H1 (cell line): ENCODE results near the gene RAB7B. TPM values are rescaled to one million over a fixed set of nuclear protein-coding genes. Genes with fewer than 3 reads are reported as not detected.

ENCODE experiments used
- CTCF ChIA-PET: fragments of 300-600 bp; sonication (Branson Sonifier 250); formaldehyde crosslinking; loops from one replicate; lab custom pipeline; 2021; ENCODE audit not compliant: partially characterized antibody; lab: Charles Lee
- POLR2A ChIA-PET: fragments of 300-600 bp; sonication (Branson Sonifier 250); formaldehyde crosslinking; loops from one replicate; lab custom pipeline; 2021; ENCODE audit warnings: inconsistent platforms; ENCODE audit not compliant: partially characterized antibody; lab: Charles Lee
- DNase-seq, 2 experiments: peaks; one replicate each; pipeline versions ENCODE4 v3.0.0 to v3.0.0-alpha.2; 2010 to 2022; ENCODE audit warnings: low spot score in 2 of 2, low read depth in 1 of 2, mixed read lengths in 1 of 2
- FAIRE-seq: peaks from 2 replicates; lab custom pipeline; 2011; peaks lifted over from hg19 to GRCh38; lab: Jason Lieb, UNC
- H2AFZ ChIP-seq: 2 replicates; pipeline ENCODE4 v1.8.1; 2012; ENCODE audit warnings: low read length, inconsistent platforms
- H2AK5ac ChIP-seq: 2 replicates; pipeline ENCODE4 v1.6.1; 2013; ENCODE audit warnings: low read depth, low read length
- H2BK120ac ChIP-seq: replicated peaks from 2 replicates; pipeline ENCODE3; 2013; ENCODE audit warnings: low read depth, low read length, inconsistent platforms
- H2BK12ac ChIP-seq: 2 replicates; pipeline ENCODE4 v1.6.1; 2013; ENCODE audit warnings: low read depth, low read length
- H2BK15ac ChIP-seq: 2 replicates; pipeline ENCODE4 v1.6.1; 2013; ENCODE audit warnings: low read length
- H2BK20ac ChIP-seq: 2 replicates; pipeline ENCODE4 v1.6.1; 2013; ENCODE audit warnings: low read length
- H2BK5ac ChIP-seq: 2 replicates; pipeline ENCODE4 v1.6.1; 2013; ENCODE audit warnings: low read depth, low read length
- H3K14ac ChIP-seq: 2 replicates; pipeline ENCODE4 v1.6.1; 2013; ENCODE audit warnings: inconsistent platforms; ENCODE audit not compliant: insufficient read length
- H3K18ac ChIP-seq: 2 replicates; pipeline ENCODE4 v1.6.1; 2013; ENCODE audit warnings: low read length; ENCODE audit errors: extremely low read depth
- H3K23ac ChIP-seq: 2 replicates; pipeline ENCODE4 v1.6.1; 2013; ENCODE audit warnings: inconsistent platforms; ENCODE audit not compliant: insufficient read length
- H3K23me2 ChIP-seq: 2 replicates; pipeline ENCODE4 v1.6.1; 2013; ENCODE audit warnings: low read depth, low read length
- H3K27ac ChIP-seq: 2 replicates; pipeline ENCODE4 v1.6.1; 2011; ENCODE audit warnings: low read depth, low read length, inconsistent platforms
- H3K27me3 ChIP-seq, 4 experiments: replicated peaks in 1 of 4; 1 replicate in 1 of 4; 2 replicates in 3 of 4; pipeline versions ENCODE4 v1.6.1 to v1.8.1; 2011 to 2013; ENCODE audit warnings: low read length in 3 of 4, mild to moderate bottlenecking in 3 of 4, inconsistent platforms in 2 of 4, mixed read lengths in 2 of 4, moderate library complexity in 1 of 4; ENCODE audit not compliant: control insufficient read depth in 3 of 4, insufficient read depth in 3 of 4; ENCODE audit errors: extremely low read depth in 1 of 4
- H3K36me3 ChIP-seq, 4 experiments: 2 replicates each; pipeline versions ENCODE4 v1.6.1 to v1.8.1; 2011 to 2013; ENCODE audit warnings: mild to moderate bottlenecking in 4 of 4, low read length in 3 of 4, moderate library complexity in 2 of 4, control low read depth in 1 of 4, inconsistent platforms in 1 of 4; ENCODE audit not compliant: insufficient read depth in 4 of 4, control insufficient read depth in 2 of 4
- H3K4ac ChIP-seq: replicated peaks from 2 replicates; pipeline ENCODE3; 2013; ENCODE audit warnings: low read length, low read depth, mixed read lengths, inconsistent platforms; ENCODE audit not compliant: insufficient read length
- H3K4me1 ChIP-seq, 4 experiments: replicated peaks in 1 of 4; 1 replicate in 1 of 4; 2 replicates in 3 of 4; pipeline versions ENCODE4 v1.6.1 to v1.8.1; 2011 to 2013; ENCODE audit warnings: low read length in 3 of 4, inconsistent platforms in 2 of 4, mixed read lengths in 1 of 4; ENCODE audit not compliant: insufficient read depth in 4 of 4, control insufficient read depth in 3 of 4
- H3K4me2 ChIP-seq, 2 experiments: 2 replicates each; pipeline versions ENCODE4 v1.6.1 to v1.8.1; 2011 to 2013; ENCODE audit warnings: low read depth in 2 of 2, low read length in 2 of 2, control low read depth in 1 of 2, inconsistent platforms in 1 of 2, mild to moderate bottlenecking in 1 of 2; ENCODE audit not compliant: insufficient read depth in 1 of 2
- H3K4me3 ChIP-seq, 4 experiments: fragments of 200-600, 300-600 bp in 1 of 4; sonication (generic), shearing (Covaris generic), sonication (Bioruptor Twin) in 1 of 4; 2 replicates each; pipeline versions ENCODE4 v1.5.1 to v1.8.1; 2011 to 2016; ENCODE audit warnings: low read length in 4 of 4, low read depth in 3 of 4, control low read depth in 2 of 4, inconsistent platforms in 2 of 4, mild to moderate bottlenecking in 2 of 4, mixed read lengths in 1 of 4, moderate library complexity in 1 of 4; ENCODE audit not compliant: insufficient read depth in 2 of 4; ENCODE audit errors: extremely low read depth in 1 of 4
- H3K56ac ChIP-seq: replicated peaks from 2 replicates; pipeline ENCODE3; 2013; ENCODE audit warnings: low read depth, mild to moderate bottlenecking, mixed read lengths, low read length, inconsistent platforms; ENCODE audit not compliant: insufficient read length
- H3K79me1 ChIP-seq: 2 replicates; pipeline ENCODE4 v1.6.1; 2013; ENCODE audit warnings: low read depth, low read length, control low read depth
- H3K79me2 ChIP-seq, 2 experiments: 2 replicates each; pipeline versions ENCODE4 v1.6.1 to v1.8.1; 2012 to 2013; ENCODE audit warnings: low read length in 2 of 2, mild to moderate bottlenecking in 2 of 2, inconsistent platforms in 1 of 2; ENCODE audit not compliant: insufficient read depth in 2 of 2, control insufficient read depth in 1 of 2
- H3K9ac ChIP-seq, 4 experiments: replicated peaks in 1 of 4; 1 replicate in 1 of 4; 2 replicates in 3 of 4; pipeline versions ENCODE4 v1.6.1 to v1.8.1; 2011 to 2013; ENCODE audit warnings: low read depth in 3 of 4, low read length in 3 of 4, control low read depth in 2 of 4, mild to moderate bottlenecking in 2 of 4, moderate library complexity in 2 of 4, inconsistent platforms in 1 of 4; ENCODE audit errors: extremely low read depth in 1 of 4
- H3K9me3 ChIP-seq, 2 experiments: 2 replicates each; pipeline versions ENCODE4 v1.6.1 to v1.8.1; 2012 to 2013; ENCODE audit warnings: mild to moderate bottlenecking in 2 of 2, moderate library complexity in 2 of 2, control low read depth in 1 of 2, inconsistent platforms in 1 of 2, low read depth in 1 of 2, low read length in 1 of 2, mixed read lengths in 1 of 2; ENCODE audit not compliant: insufficient read depth in 2 of 2
- H4K20me1 ChIP-seq, 2 experiments: replicated peaks in 1 of 2; 2 replicates each; pipeline versions ENCODE3 to v1.8.1; 2011 to 2013; ENCODE audit warnings: inconsistent platforms in 2 of 2, low read length in 2 of 2, mild to moderate bottlenecking in 1 of 2; ENCODE audit not compliant: insufficient read depth in 2 of 2, control insufficient read depth in 1 of 2
- H4K5ac ChIP-seq: 2 replicates; pipeline ENCODE4 v1.6.1; 2013; ENCODE audit warnings: low read length, low read depth, mixed read lengths, inconsistent platforms; ENCODE audit not compliant: insufficient read length
- H4K8ac ChIP-seq: 2 replicates; pipeline ENCODE4 v1.8.0; 2013; ENCODE audit warnings: mild to moderate bottlenecking, moderate library complexity, low read length, inconsistent platforms; ENCODE audit not compliant: insufficient read depth; ENCODE audit errors: extremely low read depth
- H4K91ac ChIP-seq: replicated peaks from 2 replicates; pipeline ENCODE3; 2013; ENCODE audit warnings: low read length, mixed read lengths, inconsistent platforms; ENCODE audit not compliant: insufficient read length
- GABPA ChIP-seq: IDR thresholded peaks from 2 replicates; pipeline ENCODE4 v1.6.1; 2011; ENCODE audit warnings: mild to moderate bottlenecking, low read length, moderate library complexity, borderline replicate concordance; ENCODE audit not compliant: insufficient read depth
- HDAC6 ChIP-seq: IDR thresholded peaks from one replicate; pipeline ENCODE4 v1.7.1; 2012; ENCODE audit warnings: low read depth, mild to moderate bottlenecking, inconsistent platforms, low read length, moderate library complexity
- USF2 ChIP-seq: IDR thresholded peaks from 2 replicates; pipeline ENCODE4 v1.6.1; 2011; ENCODE audit warnings: low read length, improper control_type of control experiment
- WGBS, 2 experiments: shearing (Covaris generic) in 1 of 2; methylation state at CpG; one replicate each; pipeline versions ENCODE4 v1.1.6 to v1.1.7; 2013 to 2015; ENCODE audit warnings: low lambda C conversion rate in 2 of 2, mixed read lengths in 2 of 2, inconsistent platforms in 1 of 2, low coverage in 1 of 2, missing lambda C conversion rate in 1 of 2; ENCODE audit not compliant: insufficient replicate concordance in 2 of 2, insufficient coverage in 1 of 2, insufficient read length in 1 of 2; ENCODE audit errors: extremely low coverage in 1 of 2, missing lambda C conversion rate in 1 of 2; 5-methylcytosine and 5-hydroxymethylcytosine counted together
- polyA plus RNA-seq, 7 experiments: library from polyadenylated mRNA; depleted of rRNA in 3 of 7; stranded (reverse) in 5 of 7; unstranded in 2 of 7; fragments of >200 nt in 5 of 7; fragments of 200-250 nt in 2 of 7; gene quantifications; 1 replicate in 5 of 7; 2 replicates in 1 of 7; 4 replicates in 1 of 7; pipeline versions ENCODE4 v1.2.1 to v1.2.3, GENCODE V29; 2011 to 2013; ENCODE audit warnings: missing spikeins in 2 of 7, mixed read lengths in 2 of 7
- total RNA-seq: library from RNA; stranded (reverse); fragmentation: NEBNext Ultra II Directional; extraction: Animal tissue kit (Norgen Biotek cat#: 25700); gene quantifications from 2 replicates; pipeline ENCODE4 v1.2.1, GENCODE V29; 2021

RAB7B gene
- total and polyA plus RNA-seq, 2 of the 8 experiments (the other 6 are each of a cell fraction or from before 2014, with no cell fraction given) = 0.05 TPM; not detected in 1

- no peak overlapping the region for H3K4me3 ChIP-seq
- no peak overlapping the region for H2AFZ ChIP-seq
- H4K5ac ChIP-seq = no peak overlapping the region
- H3K23me2 ChIP-seq = no peaks in the 10 kb centered on the region; the same call in 1 of the 2 replicates
- H3K36me3 ChIP-seq = no peaks in the 10 kb centered on the region
- CTCF ChIA-PET = interaction anchor here (1.1 to 14.5 kb wide), 10 partner anchors 9 to 138 kb away, joined by 3 to 394 read pairs (median 4); no protein-coding TSS in a partner anchor
- no peak for FAIRE-seq
- no peak overlapping the region for H3K4ac ChIP-seq
- H3K79me1 ChIP-seq = no peaks in the 10 kb centered on the region
- no peak overlapping the region for H3K18ac ChIP-seq
- H4K8ac ChIP-seq = no peak overlapping the region
- no peaks in the 10 kb centered on the region; a peak in 1 of 7 replicates for H3K27me3 ChIP-seq
- H3K9ac ChIP-seq = no peak overlapping the region
- H3K23ac ChIP-seq = no peak overlapping the region
- peaks cover 0 to 9% (median 3%) of the 10 kb centered on the region in 4 experiments; a peak in 2 of 7 replicates for H3K4me1 ChIP-seq
- H3K27ac ChIP-seq = no peak overlapping the region; the same call in 1 of the 2 replicates
- no peak overlapping the region for H2AK5ac ChIP-seq
- no peak overlapping the region for H3K14ac ChIP-seq
- H2BK5ac ChIP-seq = 0 out of 2 replicates have a peak overlapping the region, but pooled peaks have one; percentile 31
- no peaks in the 10 kb centered on the region for H3K9me3 ChIP-seq
- peak overlapping the region; percentile 17 for H4K91ac ChIP-seq
- DNase-seq = no peak
- H3K56ac ChIP-seq = no peak overlapping the region
- WGBS, 2 experiments = 90% methylated on average over 19 of the region's 19 CpGs; no CpG with 5 or more reads in 1 of the 2 experiments
- H4K20me1 ChIP-seq = no peaks in the 10 kb centered on the region
- H3K4me2 ChIP-seq = no peak overlapping the region
- H3K79me2 ChIP-seq = no peaks in the 10 kb centered on the region
- peak overlapping the region; percentile 28; the same call in 1 of the 2 replicates for H2BK12ac ChIP-seq
- POLR2A ChIA-PET = interaction anchor here (0.6 kb wide), 1 partner anchor 239 kb away, joined by 3 read pairs; no protein-coding TSS in a partner anchor
- H2BK15ac ChIP-seq = no peak overlapping the region
- no peak overlapping the region for H2BK120ac ChIP-seq
- H2BK20ac ChIP-seq = 0 out of 2 replicates have a peak overlapping the region, but pooled peaks have one; percentile 72
- TF ChIP-seq USF2 = no peak
- no peak for TF ChIP-seq GABPA
- TF ChIP-seq HDAC6 = no peak
Measured at GRCh38 chr1:205929496-205930194, 73.5 kb downstream of the RAB7B start.
